ENCODE data around the gene OR51B2.

DNA sequence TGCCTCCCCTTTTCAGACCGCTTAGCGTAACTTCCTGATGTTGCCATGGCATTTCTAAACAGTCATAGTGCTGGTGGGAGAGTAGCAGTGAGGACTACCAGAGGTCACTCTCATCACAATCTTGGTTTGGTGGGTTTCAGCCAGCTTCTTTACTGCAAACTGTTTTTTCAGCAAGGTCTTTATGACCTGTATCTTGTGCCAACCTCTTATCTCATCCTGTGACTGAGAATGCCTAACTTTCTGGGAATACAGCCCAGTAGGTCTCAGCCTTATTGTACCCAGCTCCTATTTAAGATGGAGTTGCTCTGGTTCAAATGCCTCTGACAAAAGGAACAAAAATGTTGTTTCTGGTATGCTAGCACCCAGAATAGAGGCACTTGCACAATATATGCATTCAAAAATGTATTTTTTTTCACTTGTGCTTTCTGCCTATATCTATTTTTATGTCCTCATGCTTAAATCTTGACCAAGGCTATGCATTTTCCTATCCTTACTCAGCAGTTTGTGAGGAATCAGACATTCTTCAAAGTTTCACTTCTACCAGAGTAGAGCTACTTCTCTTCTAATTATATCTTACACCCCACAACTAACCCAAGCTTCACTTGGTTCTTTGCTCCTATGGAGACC lies 43.5 kb upstream of the OR51B2 start:
- TF ChIP-seq, protein P1, sequence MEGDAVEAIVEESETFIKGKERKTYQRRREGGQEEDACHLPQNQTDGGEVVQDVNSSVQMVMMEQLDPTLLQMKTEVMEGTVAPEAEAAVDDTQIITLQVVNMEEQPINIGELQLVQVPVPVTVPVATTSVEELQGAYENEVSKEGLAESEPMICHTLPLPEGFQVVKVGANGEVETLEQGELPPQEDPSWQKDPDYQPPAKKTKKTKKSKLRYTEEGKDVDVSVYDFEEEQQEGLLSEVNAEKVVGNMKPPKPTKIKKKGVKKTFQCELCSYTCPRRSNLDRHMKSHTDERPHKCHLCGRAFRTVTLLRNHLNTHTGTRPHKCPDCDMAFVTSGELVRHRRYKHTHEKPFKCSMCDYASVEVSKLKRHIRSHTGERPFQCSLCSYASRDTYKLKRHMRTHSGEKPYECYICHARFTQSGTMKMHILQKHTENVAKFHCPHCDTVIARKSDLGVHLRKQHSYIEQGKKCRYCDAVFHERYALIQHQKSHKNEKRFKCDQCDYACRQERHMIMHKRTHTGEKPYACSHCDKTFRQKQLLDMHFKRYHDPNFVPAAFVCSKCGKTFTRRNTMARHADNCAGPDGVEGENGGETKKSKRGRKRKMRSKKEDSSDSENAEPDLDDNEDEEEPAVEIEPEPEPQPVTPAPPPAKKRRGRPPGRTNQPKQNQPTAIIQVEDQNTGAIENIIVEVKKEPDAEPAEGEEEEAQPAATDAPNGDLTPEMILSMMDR (IDR thresholded peaks at IDR 0.05 in 8 of 11, conservative IDR thresholded peaks at IDR 0.05 in 3 of 11), result no peak
- no peak for TF ChIP-seq POLR2A (IDR thresholded peaks at IDR 0.05)
